ENCODE results near the gene EPHA1. TPM values are rescaled to one million over a fixed set of nuclear protein-coding genes. Genes with fewer than 3 reads are reported as not detected.
"Not testable (repeated sequence)": the region's sequence is repeated elsewhere in the genome, so short reads cannot be mapped to it uniquely, and the experiment has no call there.

EPHA1 gene
- total and polyA plus RNA-seq, 7 experiments from 2014 or later = 4.1 to 63.1 (median 33.6) TPM

- no peak overlapping the region for H3K27ac ChIP-seq (ENCODE audit: low read depth, low read length)
- H3K4me1 Mint-ChIP-seq = peaks cover 8 to 43% (median 36%) of the 10 kb centered on the region in 7 donors
- no peak overlapping the region for H3K4me3 ChIP-seq (ENCODE audit: low read length)
- peaks cover 0 to 31% (median 0%) of the 10 kb centered on the region in 3 experiments for H3K36me3 ChIP-seq (ENCODE audit: control insufficient read depth in 2 of 3, insufficient read depth in 3 of 3, low read length in 3 of 3)
- H3K27me3 ChIP-seq (ENCODE audit: control insufficient read depth in 2 of 2, insufficient read depth in 2 of 2, low read length in 2 of 2) = no peaks in the 10 kb centered on the region
- no peaks in the 10 kb centered on the region for H3K4me1 ChIP-seq (ENCODE audit: control insufficient read depth in 2 of 2, insufficient read depth in 2 of 2, low read length in 2 of 2)
- peak overlapping the region in 2 of 9 donors; percentile 32 to 68 for H3K27ac Mint-ChIP-seq
- peaks cover 0 to 4% (median 0%) of the 10 kb centered on the region in 11 donors for H3K9me3 Mint-ChIP-seq
- peaks cover 0 to 16% (median 0%) of the 10 kb centered on the region in 5 donors for H3K27me3 Mint-ChIP-seq
- ChIA-PET CTCF (interaction anchor here (1.1 to 2.7 kb wide), 2 partner anchors 14 to 181 kb away, joined by 5 to 11 read pairs; no protein-coding TSS in a partner anchor), POLR2A (no interaction called here)
- intact Hi-C loops (cut with micrococcal nuclease) = no loop called here
- peaks cover 0 to 59% (median 46%) of the 10 kb centered on the region in 5 donors for H3K36me3 Mint-ChIP-seq
- no peak for ATAC-seq
- no peak for DNase-seq
- no peak overlapping the region for H3K4me3 Mint-ChIP-seq
- H3K9me3 ChIP-seq (ENCODE audit: control insufficient read depth in 2 of 3, low read length in 3 of 3) = no peaks in the 10 kb centered on the region
Observed at GRCh38 chr7:143422033-143422432, 13.4 kb upstream of the EPHA1 start.

GRCh38 chr7:143420624-143421023 lies 12.0 kb upstream of the EPHA1 start:
- peaks cover 0 to 35% (median 0%) of the 10 kb centered on the region in 3 experiments for H3K36me3 ChIP-seq (ENCODE audit: control insufficient read depth in 2 of 3, insufficient read depth in 3 of 3, low read length in 3 of 3)
- H3K27ac ChIP-seq (ENCODE audit: low read depth, low read length); ATAC-seq; H3K9me3 Mint-ChIP-seq; DNase-seq; H3K27ac Mint-ChIP-seq; H3K4me3 ChIP-seq (ENCODE audit: low read length); H3K4me3 Mint-ChIP-seq; H3K27me3 ChIP-seq (ENCODE audit: control insufficient read depth in 2 of 2, insufficient read depth in 2 of 2, low read length in 2 of 2); H3K4me1 ChIP-seq (ENCODE audit: control insufficient read depth in 2 of 2, insufficient read depth in 2 of 2, low read length in 2 of 2); intact Hi-C loops (cut with micrococcal nuclease); H3K9me3 ChIP-seq (ENCODE audit: control insufficient read depth in 2 of 3, low read length in 3 of 3): not testable (repeated sequence)
- CTCF ChIA-PET = interaction anchor here (0.7 kb wide), 1 partner anchor 1124 kb away, joined by 3 read pairs; no protein-coding TSS in a partner anchor
- POLR2A ChIA-PET = interaction anchor here (1.0 kb wide), 1 partner anchor 14 kb away, joined by 5 read pairs; no protein-coding TSS in a partner anchor
- peaks cover 0 to 60% (median 55%) of the 10 kb centered on the region in 5 donors for H3K36me3 Mint-ChIP-seq
- H3K4me1 Mint-ChIP-seq = peaks cover 2 to 42% (median 29%) of the 10 kb centered on the region in 7 donors
- H3K27me3 Mint-ChIP-seq = peaks cover 0 to 18% (median 0%) of the 10 kb centered on the region in 5 donors

- Histone ChIP-seq H3K9me3 (ENCODE audit: control insufficient read depth in 2 of 3, low read length in 3 of 3) (no peaks in the 10 kb centered on the region), H3K4me3 (ENCODE audit: low read length) (no peak overlapping the region), H3K27ac (ENCODE audit: low read depth, low read length) (no peak overlapping the region), H3K4me1 (ENCODE audit: control insufficient read depth in 2 of 2, insufficient read depth in 2 of 2, low read length in 2 of 2) (peaks cover 0 to 3% of the 10 kb centered on the region in 2 donors), H3K27me3 (ENCODE audit: control insufficient read depth in 2 of 2, insufficient read depth in 2 of 2, low read length in 2 of 2) (no peaks in the 10 kb centered on the region), H3K36me3 (ENCODE audit: control insufficient read depth in 2 of 3, insufficient read depth in 3 of 3, low read length in 3 of 3) (peaks cover 0 to 40% (median 0%) of the 10 kb centered on the region in 3 experiments)
- H3K9me3 Mint-ChIP-seq = peaks cover 0 to 4% (median 0%) of the 10 kb centered on the region in 11 donors
- H3K4me3 Mint-ChIP-seq = peak overlapping the region in 3 of 10 donors; percentile 4 to 58 (median 21)
- intact Hi-C loops (cut with micrococcal nuclease) = loop anchor here in 1 of 2 donors (5.0 to 10.0 kb wide), 2 partner anchors 113 to 415 kb away; no protein-coding TSS in a partner anchor
- DNase-seq (peak in 3 of 9 donors; percentile 17 to 31 (median 28)), ATAC-seq (no peak)
- H3K27ac Mint-ChIP-seq = peak overlapping the region in 4 of 9 donors; percentile 14 to 51 (median 20)
- peaks cover 0 to 67% (median 59%) of the 10 kb centered on the region in 5 donors for H3K36me3 Mint-ChIP-seq
- ChIA-PET CTCF (no interaction called here), POLR2A (interaction anchor here (0.9 to 1.0 kb wide), 2 partner anchors 13 to 86 kb away, joined by 3 to 5 read pairs; no protein-coding TSS in a partner anchor)
- H3K27me3 Mint-ChIP-seq = peaks cover 0 to 19% (median 0%) of the 10 kb centered on the region in 5 donors
- H3K4me1 Mint-ChIP-seq = peaks cover 2 to 43% (median 29%) of the 10 kb centered on the region in 7 donors
Observed at GRCh38 chr7:143419880-143420279, 11.2 kb upstream of the EPHA1 start.

GRCh38 chr7:143418681-143419458 lies 10.2 kb upstream of the EPHA1 start:
- intact Hi-C loops (cut with micrococcal nuclease) = loop anchor here in 1 of 2 donors (5.0 to 10.0 kb wide), 2 partner anchors 112 to 414 kb away; no protein-coding TSS in a partner anchor
- DNase-seq = no peak
- POLR2A ChIA-PET = interaction anchor here (0.8 kb wide), 1 partner anchor 155 kb away, joined by 5 read pairs; no protein-coding TSS in a partner anchor
- H3K36me3 ChIP-seq (ENCODE audit: control insufficient read depth in 2 of 3, insufficient read depth in 3 of 3, low read length in 3 of 3) = peaks cover 0 to 44% (median 0%) of the 10 kb centered on the region in 3 experiments
- peaks cover 0 to 4% (median 0%) of the 10 kb centered on the region in 11 donors for H3K9me3 Mint-ChIP-seq
- H3K4me3 Mint-ChIP-seq = peak overlapping the region in 1 of 10 donors; percentile 8
- no peaks in the 10 kb centered on the region for H3K27me3 ChIP-seq (ENCODE audit: control insufficient read depth in 2 of 2, insufficient read depth in 2 of 2, low read length in 2 of 2)
- H3K9me3 ChIP-seq (ENCODE audit: control insufficient read depth in 2 of 3, low read length in 3 of 3) = no peaks in the 10 kb centered on the region
- H3K4me1 ChIP-seq (ENCODE audit: control insufficient read depth in 2 of 2, insufficient read depth in 2 of 2, low read length in 2 of 2) = peaks cover 0 to 3% of the 10 kb centered on the region in 2 donors
- H3K27me3 Mint-ChIP-seq = peaks cover 0 to 21% (median 0%) of the 10 kb centered on the region in 5 donors
- peaks cover 2 to 46% (median 33%) of the 10 kb centered on the region in 7 donors for H3K4me1 Mint-ChIP-seq
- ATAC-seq = no peak
- no peak overlapping the region for H3K4me3 ChIP-seq (ENCODE audit: low read length)
- H3K36me3 Mint-ChIP-seq = peaks cover 0 to 71% (median 62%) of the 10 kb centered on the region in 5 donors
- H3K27ac Mint-ChIP-seq = peak overlapping the region in 4 of 9 donors; percentile 1 to 23 (median 8)
- CTCF ChIA-PET = interaction anchor here (0.6 to 4.2 kb wide), 6 partner anchors 29 to 179 kb away, joined by 3 to 58 read pairs (median 4); no protein-coding TSS in a partner anchor
- no peak overlapping the region for H3K27ac ChIP-seq (ENCODE audit: low read depth, low read length)

- ChIA-PET CTCF (interaction anchor here (0.7 to 4.2 kb wide), 11 partner anchors 11 to 201 kb away, joined by 3 to 58 read pairs (median 4); partner anchors contain the start of gene EPHA1), POLR2A (interaction anchor here (0.7 to 1.4 kb wide), 5 partner anchors 16 to 178 kb away, joined by 3 to 6 read pairs (median 4); no protein-coding TSS in a partner anchor)
- intact Hi-C loops (cut with micrococcal nuclease) = loop anchor here in 1 of 2 donors (1.0 to 10.0 kb wide), 4 partner anchors 37 to 413 kb away; partner anchors contain the start of gene ZYX
- Mint-ChIP-seq H3K27me3 (peaks cover 0 to 21% (median 0%) of the 10 kb centered on the region in 5 donors), H3K27ac (peak overlapping the region in 2 of 9 donors; percentile 12 to 23), H3K4me3 (no peak overlapping the region), H3K4me1 (peaks cover 2 to 54% (median 41%) of the 10 kb centered on the region in 7 donors), H3K9me3 (peaks cover 0 to 4% (median 0%) of the 10 kb centered on the region in 11 donors), H3K36me3 (peaks cover 0 to 65% (median 57%) of the 10 kb centered on the region in 5 donors)
- Histone ChIP-seq H3K27ac (ENCODE audit: low read depth, low read length) (no peak overlapping the region), H3K4me1 (ENCODE audit: control insufficient read depth in 2 of 2, insufficient read depth in 2 of 2, low read length in 2 of 2) (peaks cover 0 to 3% of the 10 kb centered on the region in 2 donors), H3K36me3 (ENCODE audit: control insufficient read depth in 2 of 3, insufficient read depth in 3 of 3, low read length in 3 of 3) (peaks cover 0 to 41% (median 0%) of the 10 kb centered on the region in 3 experiments), H3K9me3 (ENCODE audit: control insufficient read depth in 2 of 3, low read length in 3 of 3) (no peaks in the 10 kb centered on the region), H3K4me3 (ENCODE audit: low read length) (no peak overlapping the region), H3K27me3 (ENCODE audit: control insufficient read depth in 2 of 2, insufficient read depth in 2 of 2, low read length in 2 of 2) (no peaks in the 10 kb centered on the region)
- no peak for DNase-seq
- ATAC-seq = no peak
Observed at GRCh38 chr7:143417734-143418383, 9.2 kb upstream of the EPHA1 start.

All from naive thymus-derived CD4-positive, alpha-beta T cell (primary cell).